ENCODE results near the gene TRIM28.
"Not testable (repeated sequence)": the region's sequence is repeated elsewhere in the genome, so short reads cannot be mapped to it uniquely, and the experiment has no call there.

TRIM28 gene

GRCh38 chr19:58519355-58520256 is 24.3 kb upstream of the TRIM28 start, which contains the start of gene ZBTB45:
Gene ZBTB45 (minus strand): TSS chr19:58519810. CDS start chr19:58517673, 2,137 bp downstream.
- DNase-seq: peak; percentile 92

DNA sequence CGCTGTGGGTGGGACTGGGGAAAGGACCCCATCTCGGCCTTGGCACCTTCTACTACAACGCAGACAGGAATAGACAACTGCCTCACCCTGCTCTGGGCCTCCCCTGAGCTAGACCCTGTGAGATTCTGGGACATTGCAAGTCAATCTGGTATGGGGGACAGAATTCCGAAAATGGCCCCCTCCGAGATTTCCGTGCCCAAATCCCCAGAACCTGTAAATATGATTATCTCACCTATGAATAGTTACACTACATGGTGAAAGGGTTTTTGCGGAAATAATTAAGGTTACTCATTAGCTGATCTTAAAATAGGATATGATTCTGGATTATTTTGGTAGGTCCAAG is 23.6 kb upstream of the TRIM28 start:
- DNase-seq: no peak

DNA sequence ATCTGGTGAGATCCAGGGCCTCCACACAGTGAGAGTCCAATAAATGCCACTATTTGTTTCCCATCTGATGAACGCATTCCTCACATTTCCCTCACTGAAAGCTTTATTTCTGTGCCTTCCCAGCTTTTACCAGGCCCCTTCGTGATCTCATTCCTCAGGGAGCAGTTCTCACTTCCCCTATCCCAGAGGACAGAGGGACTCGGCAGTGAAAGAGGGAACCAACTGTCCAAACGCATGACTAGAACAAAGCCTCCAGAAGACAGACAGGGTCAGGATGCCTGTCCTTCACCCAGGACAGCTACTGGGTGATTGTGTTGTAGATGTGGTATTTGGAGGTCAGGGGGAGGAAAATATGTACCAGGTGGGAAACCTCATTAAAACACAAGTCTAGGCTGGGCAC is 22.2 kb upstream of the TRIM28 start:
- DNase-seq: no peak

GRCh38 chr19:58522709-58523108 is 21.2 kb upstream of the TRIM28 start:
- no peak for DNase-seq

- DNase-seq: no peak
These were observed 14.5 kb upstream of the TRIM28 start for GRCh38 chr19:58529405-58529804.

GRCh38 chr19:58531034-58531840 is 12.6 kb upstream of the TRIM28 start:
- DNase-seq: no peak

- DNase-seq: no peak
These were observed 8.0 kb upstream of the TRIM28 start for GRCh38 chr19:58535857-58536256.

- DNase-seq: no peak
These were observed 6.7 kb upstream of the TRIM28 start for GRCh38 chr19:58536852-58537798.

- no peak for DNase-seq
These were observed 5.4 kb upstream of the TRIM28 start for GRCh38 chr19:58538257-58539168.

DNA sequence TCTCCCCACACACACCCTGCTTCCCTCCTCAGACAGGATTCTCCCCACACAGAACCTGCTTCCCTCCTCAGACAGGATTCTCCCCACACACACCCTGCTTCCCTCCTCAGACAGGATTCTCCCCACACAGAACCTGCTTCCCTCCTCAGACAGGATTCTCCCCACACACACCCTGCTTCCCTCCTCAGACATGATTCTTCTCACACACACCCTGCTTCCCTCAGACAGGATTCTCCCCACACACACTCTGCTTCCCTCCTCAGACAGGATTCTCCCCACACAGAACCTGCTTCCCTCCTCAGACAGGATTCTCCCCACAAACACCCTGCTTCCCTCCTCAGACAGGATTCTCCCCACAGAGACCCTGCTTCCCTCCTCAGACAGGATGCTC is 4.7 kb upstream of the TRIM28 start:
- DNase-seq: not testable (repeated sequence)

- DNase-seq: not testable (repeated sequence)
These were observed 1.1 kb upstream of the TRIM28 start for GRCh38 chr19:58542641-58543372.

- no peak for DNase-seq
These were observed 874 bp downstream of the TRIM28 start for GRCh38 chr19:58544591-58545285.

DNA sequence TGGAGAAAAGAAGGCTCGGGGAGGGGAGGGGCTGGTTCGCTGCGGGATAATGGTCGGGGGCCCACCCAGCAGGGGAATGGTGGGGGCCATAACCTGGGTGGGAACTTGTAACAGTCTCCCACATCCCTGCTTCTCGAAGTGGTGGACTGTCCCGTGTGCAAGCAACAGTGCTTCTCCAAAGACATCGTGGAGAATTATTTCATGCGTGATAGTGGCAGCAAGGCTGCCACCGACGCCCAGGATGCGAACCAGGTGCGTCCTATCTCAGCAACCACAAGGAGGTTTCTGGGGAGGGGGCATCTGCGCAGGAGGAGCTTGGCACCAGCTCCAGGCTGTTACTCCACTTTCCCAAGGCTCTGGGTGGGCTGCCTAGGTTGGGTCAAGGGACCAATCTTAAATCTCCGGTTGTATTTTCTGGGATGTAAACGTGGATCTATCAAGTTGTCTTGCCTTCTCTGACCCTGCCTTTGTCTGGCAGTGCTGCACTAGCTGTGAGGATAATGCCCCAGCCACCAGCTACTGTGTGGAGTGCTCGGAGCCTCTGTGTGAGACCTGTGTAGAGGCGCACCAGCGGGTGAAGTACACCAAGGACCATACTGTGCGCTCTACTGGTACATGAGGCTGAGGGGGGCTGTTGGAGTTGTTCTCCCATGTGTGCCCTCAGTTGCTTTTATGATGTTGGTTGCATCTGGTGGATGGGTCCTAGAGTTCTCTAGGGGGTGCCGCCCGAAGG is 1.6 kb downstream of the TRIM28 start:
- DNase-seq: no peak

DNA sequence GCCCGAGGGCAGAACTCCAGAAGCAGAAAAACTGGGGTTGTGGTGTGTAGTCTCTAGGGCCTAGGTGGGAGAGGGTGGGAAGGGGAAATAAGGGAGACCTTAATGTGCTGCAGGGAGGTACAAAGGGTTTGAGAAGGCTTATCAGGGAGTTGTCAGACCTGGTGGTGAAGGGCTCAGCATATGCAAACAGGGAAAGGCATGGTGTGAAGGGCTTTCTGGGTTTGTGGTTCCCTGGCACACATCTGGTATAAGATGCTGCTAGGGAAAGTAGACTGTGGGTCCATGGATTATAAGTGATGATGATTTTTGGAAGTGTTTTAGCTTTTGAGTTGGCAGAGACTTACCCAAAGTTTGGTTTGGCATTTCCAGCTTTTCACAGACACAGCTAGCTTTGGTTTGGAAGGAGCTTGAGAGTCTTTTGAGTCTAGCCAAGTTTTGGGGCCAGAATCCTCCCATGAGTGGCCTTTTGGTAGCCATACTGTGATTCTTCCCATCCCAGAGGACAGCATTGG is 2.2 kb downstream of the TRIM28 start:
- no peak for DNase-seq

- DNase-seq: no peak
These were observed 3.8 kb downstream of the TRIM28 start for GRCh38 chr19:58547323-58548312.

GRCh38 chr19:58548859-58549663 is 5.2 kb downstream of the TRIM28 start:
- no peak for DNase-seq
